HUDEP-2 (cell line): ENCODE results near the gene NSUN5.
"Not testable (repeated sequence)": the region's sequence is repeated elsewhere in the genome, so short reads cannot be mapped to it uniquely, and the experiment has no call there.

Experiments used
- DNase-seq, 76 experiments: peaks; one replicate each; lab custom pipeline; 2025; ENCODE audit not compliant: unreplicated experiment in 76 of 76; lab: John Stamatoyannopoulos, UW

Gene NSUN5

GRCh38 chr7:73308665-73309214 is at the start of gene NSUN5:
NSUN5 (minus strand) TSS chr7:73308826; CDS start chr7:73308790, 36 bp downstream.
- peak in 74 of 76 experiments; percentile 46 to 94 (median 84) for DNase-seq

- no peak for DNase-seq
Measured at GRCh38 chr7:73356159-73356558, 47.5 kb upstream of the NSUN5 start.

GRCh38 chr7:73354821-73355220 is 46.2 kb upstream of the NSUN5 start:
- DNase-seq = no peak

DNA sequence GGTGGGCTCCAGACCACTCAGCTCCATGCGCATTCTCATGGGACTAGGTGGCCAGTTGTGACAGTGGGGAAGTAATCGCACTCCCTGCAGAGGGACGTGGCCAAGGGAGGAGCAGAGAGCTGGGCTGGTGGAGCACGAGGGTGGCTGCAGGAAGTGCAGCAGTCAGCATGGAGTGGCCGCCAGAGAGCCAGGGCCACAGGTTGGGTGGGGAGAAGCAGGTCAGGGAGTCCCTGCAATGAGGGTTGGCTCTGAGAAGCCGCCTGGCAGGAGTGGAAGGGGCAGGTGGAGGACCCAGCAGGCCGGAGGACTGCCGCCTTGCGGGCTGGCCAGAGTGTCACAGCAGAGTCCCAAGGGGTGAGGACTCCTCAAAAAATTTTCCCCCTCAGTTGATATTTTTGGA is 45.6 kb upstream of the NSUN5 start:
- DNase-seq = no peak

DNA sequence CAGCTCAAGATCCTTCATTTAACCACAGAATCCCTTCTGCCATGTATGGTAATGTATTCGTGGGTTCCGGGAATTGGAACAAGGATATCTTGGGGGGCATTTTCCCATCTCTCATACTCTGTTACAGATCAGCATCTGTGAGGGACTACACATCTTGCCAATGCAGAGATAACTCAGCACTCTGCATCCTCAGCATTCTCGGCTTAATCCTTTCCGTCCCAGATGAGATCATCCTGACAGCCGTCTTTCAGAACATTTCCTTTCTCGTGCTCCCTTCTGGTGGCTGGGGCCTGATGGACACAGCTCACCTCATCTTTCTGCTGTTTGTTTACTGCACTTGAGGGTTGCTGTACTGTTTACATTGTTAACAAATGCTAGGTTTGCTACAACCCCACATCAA is 44.6 kb upstream of the NSUN5 start:
- DNase-seq = no peak

GRCh38 chr7:73352784-73353183 is 44.2 kb upstream of the NSUN5 start:
- DNase-seq = no peak

- DNase-seq = no peak
Measured at GRCh38 chr7:73351447-73352167, 43.0 kb upstream of the NSUN5 start.

DNA sequence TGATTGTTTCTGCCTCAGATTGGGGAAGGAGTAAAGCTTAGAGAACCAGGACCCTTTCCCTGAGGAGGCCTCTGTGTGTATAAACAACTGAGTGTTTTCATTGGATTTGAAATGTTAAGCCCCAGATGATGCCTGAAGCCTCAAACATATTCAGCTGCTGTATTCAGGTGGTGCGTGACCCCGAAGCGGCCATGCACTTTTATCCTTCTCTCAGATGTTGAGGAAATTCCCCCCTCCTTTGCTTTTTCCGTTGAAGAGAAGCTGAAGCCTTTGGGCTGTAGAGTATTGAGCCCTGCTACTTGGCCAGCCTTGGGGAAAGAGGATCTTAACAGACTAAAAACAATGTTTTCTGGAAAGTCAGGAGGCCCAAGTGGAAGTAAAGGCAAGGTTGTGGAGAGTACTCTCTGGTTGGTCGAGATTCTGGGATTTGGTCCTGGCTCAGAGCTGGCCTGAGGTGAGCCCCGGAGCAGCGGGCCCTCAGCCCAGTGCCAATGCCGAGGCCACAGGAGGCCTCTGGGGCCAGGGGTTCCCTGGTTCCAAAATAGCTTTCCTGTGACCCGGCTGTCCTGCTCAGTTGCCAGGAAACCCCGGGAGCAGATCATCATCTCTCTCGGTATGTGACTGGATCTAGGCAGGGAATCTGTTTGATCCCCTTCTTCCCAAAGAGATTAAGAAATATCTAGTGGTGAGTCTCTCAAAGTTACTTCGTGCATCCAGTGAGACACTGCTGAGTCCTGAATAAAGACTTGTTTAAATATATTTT is 41.9 kb upstream of the NSUN5 start:
- no peak for DNase-seq

DNA sequence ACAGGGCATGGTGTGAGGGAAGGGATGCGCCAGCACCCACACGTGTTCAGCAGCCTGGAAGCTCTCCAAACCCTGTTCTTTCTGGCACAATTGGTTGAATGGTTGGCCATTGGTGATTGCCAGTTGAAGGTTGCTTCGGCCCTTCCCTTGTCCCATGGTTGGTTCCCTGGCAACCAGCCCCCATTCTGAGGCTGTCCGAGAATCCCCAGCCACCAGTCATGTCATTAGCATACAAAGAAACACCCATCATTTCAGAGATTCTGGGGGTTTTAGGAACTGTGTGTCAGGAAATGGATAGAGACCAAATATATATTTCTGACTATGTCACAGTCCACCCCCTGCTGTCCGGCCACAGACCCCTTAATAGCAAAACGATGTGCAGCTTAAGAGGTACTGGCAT is 41.1 kb upstream of the NSUN5 start:
- no peak for DNase-seq

- no peak for DNase-seq
Measured at GRCh38 chr7:73345951-73346350, 37.3 kb upstream of the NSUN5 start.

- no peak for DNase-seq
Measured at GRCh38 chr7:73345538-73345937, 36.9 kb upstream of the NSUN5 start.

DNA sequence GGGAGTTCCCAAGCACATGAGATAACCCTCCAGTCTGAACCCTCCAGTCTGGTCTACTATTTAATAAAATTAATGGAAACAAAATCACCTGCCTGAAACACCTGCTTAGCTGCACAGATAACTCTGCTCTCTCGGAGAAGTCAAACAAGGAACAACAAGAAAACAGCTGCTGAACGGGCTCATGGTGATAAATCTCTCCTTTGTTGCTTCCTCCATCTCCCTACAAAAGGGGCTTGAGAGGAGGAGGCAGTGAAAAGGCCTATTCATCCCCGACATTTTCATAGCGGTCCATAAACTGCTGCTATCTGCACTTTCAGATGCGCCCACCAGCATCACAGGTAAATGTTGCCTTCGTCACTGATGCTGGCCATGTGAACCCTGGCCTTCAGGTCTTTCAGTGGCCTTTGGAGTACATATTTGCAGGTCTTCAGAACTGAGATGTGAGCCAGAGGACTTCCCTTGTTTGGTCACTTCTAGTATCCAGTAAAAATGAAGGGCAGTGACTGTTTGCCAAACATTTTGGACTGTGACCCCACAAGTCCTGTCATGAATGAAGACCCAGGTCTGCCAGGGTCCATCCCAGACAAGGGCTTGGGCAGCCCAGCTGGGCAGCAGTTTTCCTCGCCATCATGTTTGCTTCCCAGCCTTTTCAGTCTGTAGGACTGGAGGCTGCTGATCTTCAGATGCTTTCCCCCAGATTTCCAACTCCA is 35.2 kb upstream of the NSUN5 start:
- DNase-seq = no peak

GRCh38 chr7:73342645-73343044 is 34.0 kb upstream of the NSUN5 start:
- DNase-seq = no peak

GRCh38 chr7:73341877-73342276 is 33.3 kb upstream of the NSUN5 start:
- peak in 4 of 76 experiments; percentile 3 to 21 (median 8) for DNase-seq

DNA sequence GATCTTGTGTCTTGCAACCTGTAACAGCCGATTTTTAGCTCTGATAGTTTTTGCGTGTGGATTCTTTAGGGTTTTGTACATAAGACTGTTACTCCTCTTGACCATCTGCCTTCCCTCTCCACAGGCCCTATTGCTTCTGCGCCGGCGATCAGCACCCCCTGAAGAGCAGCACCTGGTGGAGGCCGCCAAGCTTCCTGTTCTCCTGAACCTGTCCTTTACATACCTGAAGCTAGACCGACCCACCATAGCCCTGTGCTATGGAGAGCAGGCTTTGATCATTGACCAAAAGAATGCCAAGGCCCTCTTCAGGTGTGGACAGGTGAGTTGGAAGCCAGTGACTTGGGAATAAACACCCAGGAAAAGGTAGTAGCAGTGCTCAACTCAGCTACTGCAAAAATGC is 31.9 kb upstream of the NSUN5 start:
- no peak for DNase-seq

- DNase-seq = no peak
Measured at GRCh38 chr7:73338321-73338720, 29.7 kb upstream of the NSUN5 start.

GRCh38 chr7:73332447-73332846 is 23.8 kb upstream of the NSUN5 start:
- no peak for DNase-seq

DNA sequence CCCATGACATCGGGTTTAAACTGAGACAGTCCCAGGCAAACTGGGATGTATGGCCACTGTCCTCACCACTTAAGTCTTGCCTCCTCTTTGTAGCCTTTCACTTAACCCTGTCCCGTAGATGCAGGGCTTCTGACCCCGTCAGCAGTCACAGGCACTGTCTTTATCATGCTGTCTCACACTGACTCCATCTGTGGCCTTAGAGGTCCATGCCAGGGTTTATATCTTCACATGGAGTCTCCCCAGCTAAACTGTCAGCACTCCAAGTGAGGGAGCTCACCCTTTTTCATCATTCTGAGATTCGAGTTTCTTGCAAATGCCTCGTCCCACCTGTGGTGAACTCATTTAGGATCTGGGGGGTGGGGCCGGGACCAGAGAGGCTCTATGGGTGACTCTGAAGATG is 22.1 kb upstream of the NSUN5 start:
- no peak for DNase-seq

DNA sequence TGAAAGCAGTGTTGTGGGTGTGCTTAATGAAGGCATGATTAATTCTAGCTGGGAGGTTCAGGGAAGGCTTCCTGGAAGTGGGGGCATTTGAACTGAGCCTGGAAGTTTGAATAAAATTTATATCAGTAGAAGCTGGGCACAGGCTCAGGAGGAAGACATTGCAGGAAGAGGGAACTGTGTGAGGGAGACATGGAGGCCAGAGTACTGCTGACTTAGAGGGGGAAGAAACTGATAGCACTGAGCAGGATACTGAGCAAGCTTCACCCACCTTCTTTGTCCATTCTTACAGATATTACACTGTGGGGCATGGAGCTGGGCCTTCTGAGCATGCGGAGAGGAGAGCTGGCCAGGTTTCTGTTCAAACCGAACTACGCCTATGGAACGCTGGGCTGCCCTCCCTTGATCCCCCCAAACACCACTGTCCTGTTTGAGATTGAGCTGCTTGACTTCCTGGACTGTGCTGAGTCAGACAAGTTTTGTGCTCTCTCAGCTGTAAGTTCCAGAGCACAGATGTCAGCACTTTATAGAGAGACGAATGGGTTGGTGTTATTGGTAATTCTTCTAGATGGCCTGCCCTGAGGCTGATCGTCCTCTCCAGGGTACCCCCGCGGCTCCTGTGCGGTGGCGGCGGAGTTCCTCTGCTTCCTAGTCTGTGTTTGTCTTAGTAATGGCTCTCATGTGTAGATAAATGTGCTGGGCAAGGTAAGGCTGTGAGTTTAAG is 21.4 kb upstream of the NSUN5 start:
- no peak for DNase-seq

- DNase-seq = no peak
Measured at GRCh38 chr7:73328696-73329095, 20.1 kb upstream of the NSUN5 start.

DNA sequence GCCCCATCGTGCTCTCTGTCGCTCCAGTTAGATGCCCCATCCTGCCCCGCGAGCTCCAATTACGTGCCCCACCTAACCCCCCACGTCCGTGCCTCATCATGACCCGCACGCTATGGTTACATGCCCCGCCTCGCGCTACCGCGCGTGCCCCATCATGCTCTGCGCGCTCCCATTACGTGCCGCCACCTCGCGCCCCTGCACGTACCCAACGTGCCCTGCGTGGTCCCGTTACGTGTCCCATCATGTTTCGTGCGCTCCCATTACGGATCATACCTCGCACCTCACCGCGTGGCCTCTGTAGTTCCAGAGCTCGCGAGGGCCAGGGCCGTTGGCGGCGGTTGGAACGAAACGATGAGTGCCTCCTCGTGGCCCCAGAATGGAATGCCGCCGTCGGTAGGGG is 19.3 kb upstream of the NSUN5 start, which contains the start of the genes FKBP6 and TRIM50:
FKBP6 (plus strand) TSS at position 240 of the 400 bp plus-strand sequence. CDS start 268 bp downstream, outside the sequence.
TRIM50 (minus strand) TSS at position 161 of the 400 bp plus-strand sequence. CDS start 3,295 bp downstream, outside the sequence.
- DNase-seq = not testable (repeated sequence)
